ENCODE data around the gene AP3D1. TPM values are rescaled to one million over a fixed set of nuclear protein-coding genes. Genes with fewer than 3 reads are reported as not detected.

AP3D1 gene
- total and polyA plus RNA-seq, 12 donors = 51.3 to 193 (median 121) TPM

- WGBS, 4 donors = 48 to 58% (median 56%) methylated on average over 15 to 18 of the region's 18 CpGs
- Histone ChIP-seq H3K4me3 (peak overlapping the region in 1 of 4 donors; percentile 99), H3K4me1 (replicated peaks in 1 of 2) (peaks cover 46 to 51% of the 10 kb centered on the region in 2 donors), H3K9me3 (replicated peaks in 1 of 3) (no peaks in the 10 kb centered on the region), H3K27ac (peak overlapping the region in 4 of 5 donors; percentile 64 to 99 (median 98)), H3K36me3 (replicated peaks in 1 of 2) (peaks cover 0 to 12% of the 10 kb centered on the region in 2 donors), H3K27me3 (no peaks in the 10 kb centered on the region)
- intact Hi-C loops (cut with DNase I) = no loop called here
- TF ChIP-seq CTCF (IDR thresholded peaks at IDR 0.05) (no peak), POLR2A (IDR thresholded peaks at IDR 0.05) (no peak)
- DNase-seq = peak in 3 of 7 donors; percentile 50 to 79 (median 69)
Observed at GRCh38 chr19:2051773-2052704, 99.3 kb downstream of the AP3D1 start.

GRCh38 chr19:2050991-2051772 lies 100.2 kb downstream of the AP3D1 start, which contains the start of gene MKNK2:
TSS of gene MKNK2 (minus strand) at chr19:2051244. CDS start at chr19:2050851, 393 bp downstream.
- H3K27me3 ChIP-seq = no peaks in the 10 kb centered on the region
- WGBS, 4 donors = 2 to 20% (median 3%) methylated on average over 5 to 92 of the region's 93 CpGs
- peak; percentile 87 to 95 (median 92) for DNase-seq
- peaks cover 0 to 19% of the 10 kb centered on the region in 2 donors for H3K36me3 ChIP-seq (replicated peaks in 1 of 2)
- peak within 1 kb of the TSS; percentile 89 to 99 (median 98) for H3K27ac ChIP-seq
- H3K4me3 ChIP-seq = peak within 1 kb of the TSS; percentile 62 to 99 (median 88)
- intact Hi-C loops (cut with DNase I) = no loop called here
- peaks cover 52 to 57% of the 10 kb centered on the region in 2 donors for H3K4me1 ChIP-seq (replicated peaks in 1 of 2)
- TF ChIP-seq CTCF (IDR thresholded peaks at IDR 0.05) (peak in 4 of 6 experiments; percentile 34 to 76 (median 53)), POLR2A (IDR thresholded peaks at IDR 0.05) (peak; percentile 98 to 99)
- no peaks in the 10 kb centered on the region for H3K9me3 ChIP-seq (replicated peaks in 1 of 3)

Other genes starting within 250 kb of the AP3D1 start
- 10 to 100 TPM in 3 of 9 donors, 1 to 10 TPM in 6; 1.7 to 29.6 (median 9.0) TPM for gene ADAT3, start 246.2 kb downstream of the AP3D1 start, total RNA-seq
- 1 to 10 TPM in 2 of 3 donors, not detected in 1; 8.1 to 8.3 TPM for gene ADAT3, start 246.2 kb downstream of the AP3D1 start, polyA plus RNA-seq
- gene SCAMP4, start 246.2 kb downstream of the AP3D1 start, total RNA-seq = 100 to 1,000 TPM in 3 of 9 donors, 10 to 100 TPM in 6; 17.7 to 192 (median 74.7) TPM
- gene SCAMP4, start 246.2 kb downstream of the AP3D1 start, polyA plus RNA-seq = 10 to 100 TPM; 13.5 to 43.8 (median 22.7) TPM
- 10 to 100 TPM; 43.3 to 83.4 (median 71.2) TPM for gene CSNK1G2, start 210.4 kb downstream of the AP3D1 start, total RNA-seq
- gene CSNK1G2, start 210.4 kb downstream of the AP3D1 start, polyA plus RNA-seq = 100 to 1,000 TPM in 2 of 3 donors, 10 to 100 TPM in 1; 30.0 to 120 (median 100) TPM
- gene BTBD2, start 135.9 kb downstream of the AP3D1 start, total RNA-seq = 100 to 1,000 TPM in 1 of 9 donors, 10 to 100 TPM in 8; 25.6 to 122 (median 81.7) TPM
- 10 to 100 TPM; 11.8 to 87.5 (median 57.7) TPM for gene BTBD2, start 135.9 kb downstream of the AP3D1 start, polyA plus RNA-seq
- 100 to 1,000 TPM in 8 of 9 donors, 10 to 100 TPM in 1; 25.5 to 440 (median 171) TPM for gene MKNK2, start 100.3 kb downstream of the AP3D1 start, total RNA-seq
- gene MKNK2, start 100.3 kb downstream of the AP3D1 start, polyA plus RNA-seq = 100 to 1,000 TPM in 2 of 3 donors, 10 to 100 TPM in 1; 30.4 to 238 (median 140) TPM
- 10 to 100 TPM in 8 of 9 donors, 1 to 10 TPM in 1; 5.5 to 54.0 (median 45.0) TPM for gene MOB3A, start 55.2 kb downstream of the AP3D1 start, total RNA-seq
- 10 to 100 TPM; 13.6 to 22.4 (median 16.0) TPM for gene MOB3A, start 55.2 kb downstream of the AP3D1 start, polyA plus RNA-seq
- gene IZUMO4, start 54.7 kb downstream of the AP3D1 start, total RNA-seq = 1 to 10 TPM in 7 of 9 donors, under 1 TPM in 2; 0.69 to 8.7 (median 2.3) TPM
- 10 to 100 TPM in 2 of 3 donors, 1 to 10 TPM in 1; 2.6 to 24.6 (median 17.4) TPM for gene IZUMO4, start 54.7 kb downstream of the AP3D1 start, polyA plus RNA-seq
- 10 to 100 TPM in 7 of 9 donors, 1 to 10 TPM in 2; 4.2 to 98.9 (median 16.4) TPM for gene DOT1L, start 12.4 kb upstream of the AP3D1 start, total RNA-seq
- gene DOT1L, start 12.4 kb upstream of the AP3D1 start, polyA plus RNA-seq = 10 to 100 TPM in 2 of 3 donors, 1 to 10 TPM in 1; 6.8 to 39.2 (median 13.6) TPM
- gene PLEKHJ1, start 84.8 kb upstream of the AP3D1 start, total RNA-seq = 10 to 100 TPM; 58.1 to 89.5 (median 72.1) TPM
- gene PLEKHJ1, start 84.8 kb upstream of the AP3D1 start, polyA plus RNA-seq = 10 to 100 TPM; 18.1 to 82.9 (median 69.7) TPM
- 10 to 100 TPM in 8 of 9 donors, 1 to 10 TPM in 1; 8.8 to 64.3 (median 27.0) TPM for gene SF3A2, start 85.3 kb upstream of the AP3D1 start, total RNA-seq
- gene SF3A2, start 85.3 kb upstream of the AP3D1 start, polyA plus RNA-seq = 100 to 1,000 TPM in 1 of 3 donors, 10 to 100 TPM in 1, 1 to 10 TPM in 1; 3.9 to 110 (median 52.7) TPM
- 1 to 10 TPM in 2 of 9 donors, under 1 TPM in 4, not detected in 3; 0.36 to 1.5 (median 0.68) TPM for gene AMH, start 97.8 kb upstream of the AP3D1 start, total RNA-seq
- 1 to 10 TPM in 2 of 3 donors, not detected in 1; 1.8 to 4.6 TPM for gene AMH, start 97.8 kb upstream of the AP3D1 start, polyA plus RNA-seq
- 1 to 10 TPM in 1 of 9 donors, under 1 TPM in 2, not detected in 6; 0.54 to 1.2 (median 0.84) TPM for gene JSRP1, start 104.9 kb upstream of the AP3D1 start, total RNA-seq
- gene JSRP1, start 104.9 kb upstream of the AP3D1 start, polyA plus RNA-seq = 1 to 10 TPM in 1 of 3 donors, under 1 TPM in 2; 0.71 to 1.1 (median 0.82) TPM
- 1 to 10 TPM in 6 of 9 donors, under 1 TPM in 2, not detected in 1; 0.43 to 3.2 (median 1.5) TPM for gene PEAK3, start 130.6 kb upstream of the AP3D1 start, total RNA-seq
- under 1 TPM; 0.05 to 0.56 (median 0.27) TPM for gene PEAK3, start 130.6 kb upstream of the AP3D1 start, polyA plus RNA-seq
- gene LINGO3, start 156.6 kb upstream of the AP3D1 start, total RNA-seq = under 1 TPM in 1 of 9 donors, not detected in 8; 0.11 TPM
- not detected for gene LINGO3, start 156.6 kb upstream of the AP3D1 start, polyA plus RNA-seq
- gene LSM7, start 177.0 kb upstream of the AP3D1 start, total RNA-seq = 100 to 1,000 TPM in 3 of 9 donors, 10 to 100 TPM in 6; 50.5 to 122 (median 74.6) TPM
- gene LSM7, start 177.0 kb upstream of the AP3D1 start, polyA plus RNA-seq = 100 to 1,000 TPM in 2 of 3 donors, 10 to 100 TPM in 1; 24.1 to 355 (median 341) TPM
- 10 to 100 TPM; 12.3 to 71.0 (median 28.6) TPM for gene SPPL2B, start 177.1 kb upstream of the AP3D1 start, total RNA-seq
- 100 to 1,000 TPM in 1 of 3 donors, 10 to 100 TPM in 1, 1 to 10 TPM in 1; 3.9 to 208 (median 72.9) TPM for gene SPPL2B, start 177.1 kb upstream of the AP3D1 start, polyA plus RNA-seq
- 1 to 10 TPM in 6 of 9 donors, under 1 TPM in 3; 0.32 to 1.7 (median 1.4) TPM for gene TMPRSS9, start 208.7 kb upstream of the AP3D1 start, total RNA-seq
- under 1 TPM; 0.37 to 0.81 (median 0.40) TPM for gene TMPRSS9, start 208.7 kb upstream of the AP3D1 start, polyA plus RNA-seq